ENCODE data around the gene ELL2. TPM values are rescaled to one million over a fixed set of nuclear protein-coding genes. Genes with fewer than 3 reads are reported as not detected.

The ELL2 gene
- total RNA-seq, 1 experiment from 2014 or later = 39.9 TPM

DNA sequence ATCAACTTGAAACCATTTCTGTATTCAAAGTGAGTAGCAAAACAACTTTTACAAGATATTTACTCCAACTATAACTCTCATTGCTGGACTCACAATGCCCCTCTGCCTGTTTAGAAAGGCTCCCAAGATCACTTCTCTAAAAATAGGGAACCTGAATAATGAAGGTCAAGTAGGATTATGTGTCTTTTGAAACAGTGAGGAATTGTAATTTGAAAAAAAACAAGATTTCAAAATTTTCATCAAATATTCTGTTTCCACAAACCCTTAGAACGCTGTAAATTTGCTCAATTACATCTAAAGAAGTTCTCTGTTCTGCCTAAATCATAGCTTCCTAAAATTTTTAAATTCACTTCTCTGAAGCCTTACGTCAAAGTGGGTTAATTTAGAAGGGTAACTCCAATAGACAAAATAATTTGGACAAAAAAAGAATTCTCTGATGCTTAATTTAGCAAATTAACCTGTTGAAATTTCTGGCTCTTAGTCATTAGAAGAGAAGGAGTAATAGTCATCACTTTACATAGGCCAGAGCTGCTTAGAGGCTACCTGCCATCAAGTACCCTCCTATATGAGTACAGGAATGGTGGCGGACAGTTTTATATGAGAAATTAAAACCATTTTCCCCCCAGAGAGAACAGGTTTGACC lies 4.0 kb downstream of the ELL2 start:
- DNase-seq (ENCODE audit: low read depth in 1 of 2, low spot score in 2 of 2) = no peak
- Histone ChIP-seq H3K36me3 (peaks cover 62% of the 10 kb centered on the region), H3K4me3 (no peak overlapping the region), H3K27ac (no peak overlapping the region), H3K27me3 (replicated peaks) (no peaks in the 10 kb centered on the region), H3K4me1 (replicated peaks) (peaks cover 36% of the 10 kb centered on the region), H3K9me3 (replicated peaks) (no peaks in the 10 kb centered on the region; the same call in 1 of the 2 replicates)

DNA sequence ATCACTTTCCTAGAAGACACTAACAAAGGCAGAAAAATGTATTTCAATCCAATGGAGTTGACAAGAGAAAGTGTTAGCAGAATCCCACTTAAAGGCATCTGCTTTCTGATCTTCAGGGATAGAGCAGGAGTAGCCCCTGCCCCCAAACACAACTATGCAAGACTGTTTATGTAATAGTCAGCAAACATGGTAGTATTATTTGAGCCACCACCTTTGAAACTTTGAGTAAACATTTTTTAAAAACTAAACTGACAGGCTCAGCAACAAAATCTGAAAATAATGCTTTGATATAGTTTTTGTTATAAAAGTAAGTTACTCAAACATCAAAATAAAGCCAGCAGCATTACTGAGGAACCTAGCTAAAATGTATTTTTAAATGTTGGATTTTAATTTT lies 4.8 kb downstream of the ELL2 start:
- H3K27ac ChIP-seq = no peak overlapping the region
- H3K27me3 ChIP-seq (replicated peaks) = no peaks in the 10 kb centered on the region
- no peaks in the 10 kb centered on the region; the same call in 1 of the 2 replicates for H3K9me3 ChIP-seq (replicated peaks)
- H3K4me1 ChIP-seq (replicated peaks) = peaks cover 29% of the 10 kb centered on the region
- peaks cover 70% of the 10 kb centered on the region for H3K36me3 ChIP-seq
- DNase-seq (ENCODE audit: low read depth in 1 of 2, low spot score in 2 of 2) = no peak
- H3K4me3 ChIP-seq = no peak overlapping the region

DNA sequence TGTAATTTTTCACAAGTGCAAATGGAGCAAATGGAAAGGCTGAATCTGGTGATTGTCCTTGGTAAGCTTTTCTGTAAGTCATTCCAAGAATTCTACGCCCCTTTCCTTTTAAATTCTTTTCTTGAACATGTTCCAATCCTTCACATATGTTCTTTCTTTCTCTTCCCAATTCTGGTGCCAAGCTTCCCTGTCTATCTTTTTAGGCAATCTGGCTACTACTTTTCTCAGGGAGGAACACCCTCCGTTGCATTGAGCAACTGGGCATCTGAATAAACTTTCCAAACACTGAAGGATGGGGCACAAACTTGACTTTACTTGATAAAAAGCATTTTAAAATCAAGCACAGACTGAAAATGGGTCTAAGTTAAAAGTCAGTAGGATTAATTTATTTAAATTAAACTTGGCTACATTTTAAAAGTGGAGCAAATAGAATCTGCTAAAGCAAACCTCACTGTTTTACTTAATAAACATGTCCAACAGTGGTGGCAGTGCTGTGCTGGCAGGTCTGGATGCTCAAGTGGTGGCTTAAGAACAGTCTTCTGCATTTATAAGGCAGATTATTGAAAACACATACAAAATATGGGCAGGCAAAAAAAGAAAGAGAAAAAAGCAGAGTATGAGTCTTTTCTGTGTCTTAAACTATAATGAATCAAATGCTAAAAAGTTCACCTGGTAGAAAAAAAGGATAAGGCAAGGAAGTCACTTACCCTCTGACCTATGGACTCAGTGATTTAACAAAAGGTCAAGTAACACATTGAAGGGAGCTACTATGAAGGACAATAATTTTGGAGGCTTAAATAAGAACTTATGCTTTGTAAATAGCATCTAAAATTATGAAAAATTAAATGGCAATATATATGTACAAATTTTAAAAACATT lies 5.4 kb downstream of the ELL2 start:
- Histone ChIP-seq H3K4me1 (replicated peaks) (peaks cover 29% of the 10 kb centered on the region), H3K36me3 (peaks cover 71% of the 10 kb centered on the region), H3K9me3 (replicated peaks) (no peaks in the 10 kb centered on the region; the same call in 1 of the 2 replicates), H3K27ac (no peak overlapping the region), H3K4me3 (no peak overlapping the region), H3K27me3 (replicated peaks) (no peaks in the 10 kb centered on the region)
- no peak for DNase-seq (ENCODE audit: low read depth in 1 of 2, low spot score in 2 of 2)

DNA sequence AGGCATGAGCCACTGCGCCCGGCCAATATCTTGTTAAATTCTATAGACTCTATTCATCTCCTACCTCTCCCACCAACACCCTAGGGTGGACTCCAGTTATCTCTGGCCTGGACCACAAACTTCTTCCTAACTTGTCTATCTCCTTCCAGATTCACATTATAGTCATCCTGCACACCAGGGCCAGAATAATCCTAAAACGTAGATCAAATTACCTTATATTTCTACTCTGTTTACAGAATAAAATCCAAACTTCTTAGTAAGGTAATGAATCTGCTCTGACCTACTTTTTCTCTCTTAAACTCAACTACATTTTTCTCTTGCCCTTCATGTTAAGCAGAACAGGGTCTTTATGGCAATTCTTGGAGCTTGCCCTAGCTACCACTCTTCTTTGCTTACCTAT lies 6.9 kb downstream of the ELL2 start:
- H3K9me3 ChIP-seq (replicated peaks) = no peaks in the 10 kb centered on the region
- H3K36me3 ChIP-seq = peaks cover 58% of the 10 kb centered on the region
- peaks cover 32% of the 10 kb centered on the region for H3K4me1 ChIP-seq (replicated peaks)
- no peaks in the 10 kb centered on the region for H3K27me3 ChIP-seq (replicated peaks)
- no peak for DNase-seq (ENCODE audit: low read depth in 1 of 2, low spot score in 2 of 2)
- H3K27ac ChIP-seq = no peak overlapping the region
- no peak overlapping the region for H3K4me3 ChIP-seq

DNA sequence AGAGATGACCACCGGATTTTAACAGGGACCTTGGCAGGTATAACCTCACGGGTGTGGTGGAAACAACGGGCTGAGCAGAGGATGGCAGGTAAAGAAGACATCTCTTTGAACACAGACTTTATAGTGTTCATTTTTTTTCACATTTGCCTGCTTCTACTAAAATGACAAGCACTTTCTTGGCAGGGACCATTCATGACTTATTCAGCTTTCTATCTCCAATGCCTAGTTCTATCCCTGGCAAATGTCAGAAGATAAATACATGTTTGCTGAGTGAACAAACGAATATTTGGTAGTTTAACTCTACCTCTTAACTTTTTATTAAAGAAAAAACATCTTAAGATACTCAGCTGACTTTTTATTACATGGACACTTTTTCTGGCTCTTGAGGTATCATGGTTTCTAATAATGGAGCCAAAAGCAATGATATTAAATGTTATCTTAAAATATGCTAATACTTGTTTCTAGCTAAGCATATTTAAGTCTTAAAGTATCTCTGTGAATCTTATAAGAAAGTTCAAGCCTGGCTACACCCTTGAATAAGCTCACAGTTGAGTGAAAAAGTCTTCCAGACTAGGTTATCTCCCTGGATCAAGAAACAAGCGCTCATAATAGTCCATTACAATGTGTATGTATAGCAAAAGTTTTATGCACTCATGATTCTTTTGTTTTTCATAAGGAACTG lies 8.5 kb downstream of the ELL2 start:
- DNase-seq (ENCODE audit: low read depth in 1 of 2, low spot score in 2 of 2) = no peak
- Histone ChIP-seq H3K4me1 (replicated peaks) (peaks cover 16% of the 10 kb centered on the region), H3K27me3 (replicated peaks) (no peaks in the 10 kb centered on the region), H3K4me3 (no peak overlapping the region), H3K9me3 (replicated peaks) (no peaks in the 10 kb centered on the region), H3K27ac (no peak overlapping the region), H3K36me3 (peaks cover 44% of the 10 kb centered on the region)

DNA sequence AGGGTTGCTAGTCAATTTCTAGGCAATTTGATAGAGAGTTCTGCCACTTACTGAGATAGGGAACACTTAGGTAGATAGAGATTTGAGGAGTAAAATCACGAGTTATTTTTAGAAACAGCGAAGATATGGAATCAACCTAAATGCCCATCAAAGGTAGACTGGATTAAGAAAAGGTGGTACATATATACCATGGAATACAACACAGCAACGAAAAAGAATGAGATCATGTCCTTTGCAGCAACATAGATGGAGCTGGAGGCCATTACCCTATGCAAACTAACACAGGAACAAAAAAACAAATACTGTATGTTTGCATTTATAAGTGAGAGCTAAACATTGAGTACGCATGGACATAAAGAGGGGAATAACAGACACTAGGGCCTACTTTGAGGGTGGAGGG lies 9.7 kb downstream of the ELL2 start:
- Histone ChIP-seq H3K27ac (no peak overlapping the region), H3K36me3 (peaks cover 42% of the 10 kb centered on the region), H3K4me1 (replicated peaks) (peaks cover 10% of the 10 kb centered on the region), H3K4me3 (no peak overlapping the region), H3K27me3 (replicated peaks) (no peaks in the 10 kb centered on the region), H3K9me3 (replicated peaks) (no peaks in the 10 kb centered on the region)
- DNase-seq (ENCODE audit: low read depth in 1 of 2, low spot score in 2 of 2) = no peak

DNA sequence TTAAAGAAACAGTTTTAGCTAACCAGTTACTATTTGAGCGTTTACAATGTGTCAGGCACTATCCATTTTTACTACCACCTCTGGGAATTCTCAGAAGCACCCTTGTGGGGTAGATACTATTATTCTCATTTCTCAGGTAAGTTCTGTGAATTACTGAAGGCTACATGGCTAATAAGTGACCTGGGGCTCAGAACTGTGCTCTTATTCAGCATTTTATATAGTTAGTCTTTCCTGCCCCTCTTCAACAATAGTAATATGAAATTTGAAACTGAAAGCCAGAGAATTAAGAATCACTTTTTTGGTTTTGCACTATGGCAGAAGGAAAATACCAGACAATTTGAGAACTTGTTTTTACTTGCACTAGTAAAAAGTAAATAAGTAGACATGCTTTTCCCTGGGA lies 11.8 kb downstream of the ELL2 start:
- H3K4me3 ChIP-seq = no peak overlapping the region
- H3K27ac ChIP-seq = no peak overlapping the region
- H3K4me1 ChIP-seq (replicated peaks) = 0 out of 2 replicates have a peak, but pooled peaks cover 4% of the 10 kb centered on the region
- no peak for DNase-seq (ENCODE audit: low read depth in 1 of 2, low spot score in 2 of 2)
- no peaks in the 10 kb centered on the region for H3K9me3 ChIP-seq (replicated peaks)
- H3K36me3 ChIP-seq = peaks cover 33% of the 10 kb centered on the region
- no peaks in the 10 kb centered on the region for H3K27me3 ChIP-seq (replicated peaks)

DNA sequence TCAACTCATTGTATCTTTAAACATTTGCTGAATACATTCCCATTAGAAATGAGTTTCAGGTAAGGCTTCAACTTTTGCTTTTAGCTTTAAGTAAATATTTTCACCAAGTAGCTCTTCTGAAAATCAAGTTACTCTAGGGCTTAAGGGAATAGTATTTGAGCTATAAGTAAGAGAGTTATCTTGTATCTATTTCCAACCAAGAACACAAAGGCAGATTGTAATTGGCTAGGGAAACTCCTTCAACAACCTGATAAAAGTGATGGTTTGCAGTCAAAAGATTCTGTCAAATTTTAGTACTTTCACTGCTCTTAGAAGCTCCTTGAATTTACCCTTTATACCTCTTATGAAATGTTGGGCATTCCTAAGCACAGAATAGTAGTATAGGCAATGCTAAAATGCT lies 13.0 kb downstream of the ELL2 start:
- H3K9me3 ChIP-seq (replicated peaks) = no peaks in the 10 kb centered on the region
- DNase-seq (ENCODE audit: low read depth in 1 of 2, low spot score in 2 of 2) = no peak
- H3K27me3 ChIP-seq (replicated peaks) = no peaks in the 10 kb centered on the region
- H3K27ac ChIP-seq = no peak overlapping the region
- H3K36me3 ChIP-seq = peaks cover 36% of the 10 kb centered on the region
- H3K4me3 ChIP-seq = no peak overlapping the region
- H3K4me1 ChIP-seq (replicated peaks) = 0 out of 2 replicates have a peak, but pooled peaks cover 4% of the 10 kb centered on the region

DNA sequence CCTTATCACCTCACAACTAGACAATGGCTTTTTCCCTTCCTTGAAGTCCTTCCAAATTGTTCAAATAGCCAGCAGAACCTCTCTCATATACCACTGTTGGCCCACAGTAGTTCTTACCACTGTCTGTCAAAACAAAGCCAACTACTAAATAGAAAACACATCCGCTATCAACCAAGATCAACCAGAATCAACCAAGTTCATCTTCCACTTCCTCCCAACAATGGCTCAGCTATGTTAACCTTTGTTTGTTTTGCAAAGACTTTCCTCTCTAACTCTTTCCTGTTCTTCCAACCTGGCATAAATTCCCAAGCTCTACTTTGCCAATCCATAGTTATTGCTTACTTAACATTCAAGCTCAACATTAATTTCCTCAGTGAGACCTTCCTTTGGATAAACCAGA lies 15.2 kb downstream of the ELL2 start:
- Histone ChIP-seq H3K9me3 (replicated peaks) (no peaks in the 10 kb centered on the region), H3K4me3 (no peak overlapping the region), H3K27ac (no peak overlapping the region), H3K4me1 (replicated peaks) (peaks cover 9% of the 10 kb centered on the region), H3K27me3 (replicated peaks) (no peaks in the 10 kb centered on the region), H3K36me3 (peaks cover 17% of the 10 kb centered on the region)
- DNase-seq (ENCODE audit: low read depth in 1 of 2, low spot score in 2 of 2) = no peak

DNA sequence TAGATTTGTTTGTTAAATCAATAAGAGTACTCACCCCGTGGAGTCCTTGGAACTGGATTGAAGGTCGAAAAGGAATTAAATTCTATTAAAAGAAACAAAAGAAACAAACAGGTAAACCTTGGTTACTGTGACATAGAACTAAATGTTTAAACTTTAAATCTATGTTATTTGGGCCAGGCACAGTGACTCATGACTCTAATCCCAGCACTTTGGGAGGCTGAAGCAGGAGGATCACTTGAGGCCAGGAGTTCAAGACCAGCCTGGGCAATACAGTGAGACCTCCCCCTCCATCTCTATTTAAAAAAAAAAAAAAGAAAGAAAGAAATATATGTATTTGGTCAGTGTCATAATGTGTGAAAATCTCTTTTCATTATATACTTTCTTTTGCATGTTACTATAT lies 18.7 kb downstream of the ELL2 start:
- no peak for DNase-seq (ENCODE audit: low read depth in 1 of 2, low spot score in 2 of 2)
- no peaks in the 10 kb centered on the region for H3K27me3 ChIP-seq (replicated peaks)
- peaks cover 14% of the 10 kb centered on the region for H3K4me1 ChIP-seq (replicated peaks)
- peaks cover 32% of the 10 kb centered on the region for H3K36me3 ChIP-seq
- H3K9me3 ChIP-seq (replicated peaks) = no peaks in the 10 kb centered on the region
- H3K4me3 ChIP-seq = no peak overlapping the region
- no peak overlapping the region for H3K27ac ChIP-seq

DNA sequence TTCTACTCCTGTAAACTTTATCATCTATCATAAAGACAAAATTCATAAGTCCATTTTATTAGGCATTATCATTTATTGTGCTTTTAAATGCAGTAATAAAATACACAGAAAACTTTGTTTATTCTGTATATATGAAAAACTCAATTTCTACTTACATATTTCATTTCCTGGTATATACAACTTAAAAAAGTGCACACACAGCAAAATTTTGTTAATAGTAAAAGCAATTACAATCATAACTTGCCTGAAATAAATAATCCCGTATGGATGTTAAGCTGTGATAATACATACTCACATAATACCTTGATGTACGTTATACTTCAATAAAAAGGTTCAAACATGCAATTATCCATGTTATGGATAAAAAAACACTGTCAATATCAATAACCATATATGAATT lies 19.2 kb downstream of the ELL2 start:
- DNase-seq (ENCODE audit: low read depth in 1 of 2, low spot score in 2 of 2) = no peak
- peaks cover 14% of the 10 kb centered on the region for H3K4me1 ChIP-seq (replicated peaks)
- peaks cover 32% of the 10 kb centered on the region for H3K36me3 ChIP-seq
- no peak overlapping the region for H3K4me3 ChIP-seq
- no peak overlapping the region for H3K27ac ChIP-seq
- no peaks in the 10 kb centered on the region for H3K9me3 ChIP-seq (replicated peaks)
- no peaks in the 10 kb centered on the region for H3K27me3 ChIP-seq (replicated peaks)

DNA sequence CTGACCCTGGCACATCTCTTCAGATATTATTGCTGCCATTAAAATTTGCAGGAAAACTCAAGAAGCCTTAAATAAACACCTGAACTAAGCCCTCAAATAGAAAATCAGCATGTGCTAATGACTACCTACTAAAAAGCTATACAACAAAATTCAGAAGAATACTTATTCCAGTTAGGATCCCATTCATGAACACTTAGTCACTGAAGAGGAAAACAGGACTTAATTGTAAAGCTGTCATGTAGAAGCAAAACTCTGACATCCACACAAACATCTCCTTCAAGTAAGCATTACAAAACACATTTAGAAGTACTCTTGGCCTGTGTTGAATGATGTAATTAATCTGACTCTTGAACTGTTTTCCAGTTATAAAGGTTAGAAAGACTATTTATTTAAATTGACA lies 19.9 kb downstream of the ELL2 start:
- no peak for DNase-seq (ENCODE audit: low read depth in 1 of 2, low spot score in 2 of 2)
- H3K27ac ChIP-seq = no peak overlapping the region

DNA sequence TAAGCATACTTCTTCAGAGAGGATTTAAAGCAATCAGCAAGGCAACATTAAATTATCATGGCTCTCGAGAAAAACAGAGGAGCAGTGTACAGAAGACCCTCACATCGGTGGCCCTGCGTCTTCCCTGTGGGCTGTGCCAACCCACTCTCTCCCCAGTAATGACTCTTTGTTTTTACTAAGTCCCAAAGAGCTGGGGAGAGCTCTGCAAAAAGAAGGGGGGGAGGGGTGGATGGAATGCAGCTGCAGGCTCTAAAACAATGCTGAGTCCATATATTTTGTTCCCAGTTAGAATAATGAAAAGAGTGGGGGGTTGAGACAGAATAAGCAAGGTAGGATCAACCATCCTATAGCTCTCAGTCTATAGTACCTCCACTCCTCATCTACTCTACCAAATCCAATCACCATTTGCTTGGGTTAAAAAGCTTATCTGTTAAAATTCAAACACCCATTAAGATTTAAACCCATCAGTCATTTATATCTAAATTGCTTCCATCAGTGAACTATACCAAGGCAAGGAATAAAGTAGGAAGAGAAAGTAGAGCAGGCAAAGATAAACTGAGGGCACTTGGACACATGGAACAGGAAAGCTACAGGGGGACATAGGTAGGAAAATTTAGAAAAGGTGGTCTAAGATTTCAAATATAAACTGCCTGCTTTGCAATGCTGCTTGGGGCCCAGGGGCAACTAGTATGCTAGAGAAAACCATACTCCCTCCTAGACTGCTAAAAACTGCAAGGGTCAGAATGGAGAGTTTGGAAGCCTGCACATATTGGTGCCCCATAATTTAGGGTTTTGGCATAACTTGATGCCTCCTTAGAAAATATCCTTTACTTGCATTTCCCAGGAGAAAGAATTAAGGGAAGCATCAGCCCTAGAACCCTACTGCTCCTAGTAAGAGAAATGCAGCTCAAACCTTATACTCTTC lies 20.6 kb downstream of the ELL2 start:
- no peak overlapping the region for H3K27ac ChIP-seq
- peaks cover 14% of the 10 kb centered on the region for H3K4me1 ChIP-seq (replicated peaks)
- peaks cover 37% of the 10 kb centered on the region for H3K36me3 ChIP-seq
- DNase-seq (ENCODE audit: low read depth in 1 of 2, low spot score in 2 of 2) = peak; percentile 35 to 44
- H3K9me3 ChIP-seq (replicated peaks) = no peaks in the 10 kb centered on the region
- H3K27me3 ChIP-seq (replicated peaks) = no peaks in the 10 kb centered on the region
- no peak overlapping the region for H3K4me3 ChIP-seq

More for the DNA sequence above, 19.9 kb downstream of the ELL2 start:
- H3K4me3 ChIP-seq = no peak overlapping the region
- no peaks in the 10 kb centered on the region for H3K27me3 ChIP-seq (replicated peaks)
- H3K9me3 ChIP-seq (replicated peaks) = no peaks in the 10 kb centered on the region
- peaks cover 14% of the 10 kb centered on the region for H3K4me1 ChIP-seq (replicated peaks)
- H3K36me3 ChIP-seq = peaks cover 34% of the 10 kb centered on the region

Measured in SJSA1 (cell line).